GM12878 (cell line): ENCODE measurements around the gene TRHDE. TPM values are rescaled to one million over a fixed set of nuclear protein-coding genes. Genes with fewer than 3 reads are reported as not detected.
A peak's percentile ranks its signal among the peaks of the same experiment; 100 is the strongest.
"Not testable (repeated sequence)": the region's sequence is repeated elsewhere in the genome, so short reads cannot be mapped to it uniquely, and the experiment has no call there.

Experiments
- ATAC-seq: fragments of 200-7000 bp; cut with Tn5 transposase; 3 replicates; pipeline ENCODE4 v1.9.1; 2020; ENCODE audit warnings: mild to moderate bottlenecking, moderate library complexity
- BruUV-seq: library from RNA; stranded (reverse); fragments of 400-500 nt; replicated peaks from 2 replicates; lab custom pipeline; 2021; lab: Mats Ljungman, UMichigan
- CTCF ChIA-PET: fragments of 300-600 bp; sonication (Branson Sonifier 250); formaldehyde crosslinking; extraction: SDS; loops from one replicate; lab custom pipeline; 2021; ENCODE audit warnings: inconsistent platforms; lab: Yijun Ruan, JAX
- POLR2A ChIA-PET: fragments of 350-600 bp; formaldehyde crosslinking; extraction: SDS; loops from one replicate; lab custom pipeline; 2021; ENCODE audit warnings: inconsistent platforms; lab: Charles Lee
- RAD21 ChIA-PET: fragments of 300-600 bp; sonication (Branson Sonifier 250); formaldehyde crosslinking; loops from one replicate; lab custom pipeline; 2023; ENCODE audit warnings: antibody characterized with exemption; ENCODE audit not compliant: unreplicated experiment; lab: Charles Lee
- SMC1A ChIA-PET: fragments of 300-600 bp; sonication (Branson Sonifier 250); formaldehyde crosslinking; loops from one replicate; lab custom pipeline; 2023; ENCODE audit not compliant: unreplicated experiment, uncharacterized antibody; lab: Charles Lee
- DNase-seq: peaks from one replicate; pipeline ENCODE4 v3.0.0-alpha.2; 2011; ENCODE audit warnings: low read depth, low spot score
- FAIRE-seq: peaks from 3 replicates; lab custom pipeline; 2011; peaks lifted over from hg19 to GRCh38; lab: Jason Lieb, UNC
- H2AFZ ChIP-seq: 2 replicates; pipeline ENCODE4 v1.6.0; 2011; ENCODE audit warnings: low read depth, low read length, control low read depth; ENCODE audit not compliant: control insufficient read depth
- H3K27ac ChIP-seq: 2 replicates; pipeline ENCODE4 v1.5.1; 2011; ENCODE audit warnings: control low read depth; ENCODE audit not compliant: control insufficient read depth, insufficient read depth
- H3K27me3 ChIP-seq, 2 experiments: replicated peaks in 1 of 2; 2 replicates each; pipeline versions ENCODE4 v1.6.0 to v1.6.1; 2011; ENCODE audit warnings: low read length in 1 of 2; ENCODE audit not compliant: control insufficient read depth in 2 of 2, insufficient read depth in 2 of 2
- H3K36me3 ChIP-seq, 2 experiments: 2 replicates each; pipeline ENCODE4 v1.5.1; 2011; ENCODE audit warnings: low read length in 1 of 2; ENCODE audit not compliant: control insufficient read depth in 2 of 2, insufficient read depth in 2 of 2
- H3K4me1 ChIP-seq: 2 replicates; pipeline ENCODE4 v1.6.1; 2011; ENCODE audit warnings: mild to moderate bottlenecking, low read length, moderate library complexity, mixed read lengths; ENCODE audit not compliant: control insufficient read depth, insufficient read depth
- H3K4me2 ChIP-seq: 2 replicates; pipeline ENCODE4 v1.6.0; 2011; ENCODE audit warnings: control low read depth; ENCODE audit not compliant: control insufficient read depth, insufficient read depth
- H3K4me3 ChIP-seq: fragments of 200-600 bp; sonication (generic); 2 replicates; pipeline ENCODE4 v1.5.1; 2016
- H3K79me2 ChIP-seq: 2 replicates; pipeline ENCODE4 v1.6.0; 2011; ENCODE audit warnings: low read length; ENCODE audit not compliant: control insufficient read depth, insufficient read depth
- H3K9ac ChIP-seq: 2 replicates; pipeline ENCODE4 v1.8.0; 2011; ENCODE audit warnings: low read length, control low read depth, mixed read lengths; ENCODE audit not compliant: control insufficient read depth, insufficient read depth
- H3K9me3 ChIP-seq: replicated peaks from 3 replicates; pipeline ENCODE4 v1.5.1; 2011; ENCODE audit warnings: mild to moderate bottlenecking, low read length; ENCODE audit not compliant: control insufficient read depth, insufficient read depth
- H4K20me1 ChIP-seq: 2 replicates; pipeline ENCODE4 v1.6.0; 2011; ENCODE audit not compliant: control insufficient read depth, insufficient read depth
- E2F8 ChIP-seq: fragments of 450-650 bp; IDR thresholded peaks from 2 replicates; pipeline ENCODE4 v1.6.1; 2018; ENCODE audit warnings: mild to moderate bottlenecking, low read depth, moderate library complexity; ENCODE audit not compliant: partially characterized antibody
- SUPT20H ChIP-seq: IDR thresholded peaks from 2 replicates; pipeline ENCODE4 v1.6.1; 2011; ENCODE audit warnings: low read depth, mild to moderate bottlenecking, low read length, moderate library complexity, borderline replicate concordance; ENCODE audit not compliant: control insufficient read depth
- WGBS: methylation state at CpG from one replicate; pipeline ENCODE4 v1.1.6; 2016; ENCODE audit warnings: low lambda C conversion rate; ENCODE audit not compliant: insufficient replicate concordance, insufficient coverage; ENCODE audit errors: missing lambda C conversion rate; 5-methylcytosine and 5-hydroxymethylcytosine counted together
- in situ Hi-C: fragments of 300-500 bp; cut with MboI; formaldehyde crosslinking; loops from 9 replicates; pipeline ENCODE4 v1.14.3; 2018; ENCODE audit warnings: mixed read lengths
- intact Hi-C: fragments of 100-400 bp; cut with micrococcal nuclease; formaldehyde crosslinking; loops from one replicate; pipeline ENCODE4 v1.14.2; 2022; ENCODE audit not compliant: unreplicated experiment
- polyA plus RNA-seq, 11 experiments: library from polyadenylated mRNA; depleted of rRNA in 4 of 11; unstranded in 6 of 11; stranded (reverse) in 5 of 11; fragments of >200 nt; fragmentation: Nextera tagmentation in 4 of 11; fragmentation: Illumina TruSeq in 1 of 11; extraction: Ambion mirVana in 4 of 11; extraction: Trizol in 1 of 11; gene quantifications; 1 replicate in 1 of 11; 2 replicates in 10 of 11; pipeline versions ENCODE4 v1.2.1 to v1.2.3, GENCODE V29; 2011 to 2016; ENCODE audit warnings: inconsistent platforms in 2 of 11, missing spikeins in 2 of 11, low read depth in 1 of 11
- total RNA-seq, 4 experiments: library from RNA; depleted of rRNA in 3 of 4; stranded (reverse); fragments of >200 nt in 3 of 4; fragmentation: Illumina TruSeq in 1 of 4; extraction: Trizol in 1 of 4; gene quantifications; 2 replicates each; pipeline versions ENCODE4 v1.2.1 to v1.2.3, GENCODE V29; 2013 to 2021
- TF ChIP-seq, protein P1 (sequence below), 3 experiments: IDR thresholded peaks in 2 of 3; conservative IDR thresholded peaks in 1 of 3; 2 replicates each; pipeline ENCODE4 v1.5.1; 2011; ENCODE audit warnings: low read depth in 3 of 3, low read length in 3 of 3, mild to moderate bottlenecking in 3 of 3, control low read depth in 2 of 3, moderate library complexity in 2 of 3, inconsistent platforms in 1 of 3, mixed read lengths in 1 of 3; ENCODE audit not compliant: control insufficient read depth in 2 of 3, insufficient read depth in 1 of 3; ENCODE audit errors: extremely low read depth in 1 of 3

Gene TRHDE
- total and polyA plus RNA-seq, 10 of the 15 experiments (the other 5 are each of a cell fraction or from before 2014, with no cell fraction given) = not detected

DNA sequence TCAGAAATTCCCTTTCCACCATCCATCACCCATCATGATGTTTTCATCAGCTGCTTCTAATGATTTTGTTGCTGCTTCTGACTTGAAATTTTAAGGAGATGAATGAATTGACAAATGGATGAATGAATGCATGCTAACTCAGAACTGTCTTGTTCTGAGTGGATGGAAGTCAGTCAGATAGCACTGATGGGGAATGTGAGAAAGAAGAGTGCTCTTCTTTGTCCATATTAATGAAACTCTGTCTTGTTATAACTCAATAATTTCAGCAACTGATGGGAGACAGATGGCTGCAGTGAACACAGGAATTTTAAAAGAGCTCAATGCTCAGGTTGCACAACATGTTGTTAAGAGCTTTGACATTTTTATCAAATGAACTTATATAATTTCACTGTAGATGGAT lies 422.0 kb downstream of the TRHDE start (continued):
- TF ChIP-seq E2F8 = no peak

DNA sequence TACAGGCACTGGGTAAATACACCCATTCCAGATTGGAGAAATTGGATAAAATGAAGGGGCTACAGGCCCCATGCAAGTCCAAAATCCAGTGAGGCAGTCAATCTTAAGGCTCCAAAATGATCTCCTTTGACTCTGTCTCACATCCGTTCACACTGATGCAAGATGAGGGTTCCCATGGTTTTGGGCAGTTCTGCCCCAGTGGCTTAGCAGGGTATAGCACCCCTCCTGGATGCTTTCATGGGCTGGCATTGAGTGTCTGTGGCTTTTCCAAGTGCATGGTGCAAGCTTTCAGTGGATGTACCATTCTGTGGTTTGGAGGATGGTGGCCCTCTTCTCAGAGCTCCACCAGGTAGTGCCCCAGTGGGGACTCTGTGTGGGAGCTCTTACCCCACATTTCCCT lies 427.2 kb downstream of the TRHDE start:
- ChIA-PET RAD21 (no interaction called here), SMC1A (no interaction called here), POLR2A (no interaction called here), CTCF (no interaction called here)
- no peaks in the 10 kb centered on the region for H3K36me3 ChIP-seq
- H3K79me2 ChIP-seq = no peaks in the 10 kb centered on the region
- FAIRE-seq (no peak), DNase-seq (no peak), ATAC-seq (no peak)
- intact Hi-C loops (no loop called here), in situ Hi-C loops (no loop called here)
- no peak overlapping the region for H3K9ac ChIP-seq
- no peaks in the 10 kb centered on the region for H4K20me1 ChIP-seq
- H3K4me1 ChIP-seq = no peaks in the 10 kb centered on the region
- no TSS peak for BruUV-seq
- TF ChIP-seq, protein P1, sequence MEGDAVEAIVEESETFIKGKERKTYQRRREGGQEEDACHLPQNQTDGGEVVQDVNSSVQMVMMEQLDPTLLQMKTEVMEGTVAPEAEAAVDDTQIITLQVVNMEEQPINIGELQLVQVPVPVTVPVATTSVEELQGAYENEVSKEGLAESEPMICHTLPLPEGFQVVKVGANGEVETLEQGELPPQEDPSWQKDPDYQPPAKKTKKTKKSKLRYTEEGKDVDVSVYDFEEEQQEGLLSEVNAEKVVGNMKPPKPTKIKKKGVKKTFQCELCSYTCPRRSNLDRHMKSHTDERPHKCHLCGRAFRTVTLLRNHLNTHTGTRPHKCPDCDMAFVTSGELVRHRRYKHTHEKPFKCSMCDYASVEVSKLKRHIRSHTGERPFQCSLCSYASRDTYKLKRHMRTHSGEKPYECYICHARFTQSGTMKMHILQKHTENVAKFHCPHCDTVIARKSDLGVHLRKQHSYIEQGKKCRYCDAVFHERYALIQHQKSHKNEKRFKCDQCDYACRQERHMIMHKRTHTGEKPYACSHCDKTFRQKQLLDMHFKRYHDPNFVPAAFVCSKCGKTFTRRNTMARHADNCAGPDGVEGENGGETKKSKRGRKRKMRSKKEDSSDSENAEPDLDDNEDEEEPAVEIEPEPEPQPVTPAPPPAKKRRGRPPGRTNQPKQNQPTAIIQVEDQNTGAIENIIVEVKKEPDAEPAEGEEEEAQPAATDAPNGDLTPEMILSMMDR (IDR thresholded peaks at IDR 0.05 in 2 of 3, conservative IDR thresholded peaks at IDR 0.05 in 1 of 3; ENCODE audit: control insufficient read depth in 2 of 3, extremely low read depth in 1 of 3, insufficient read depth in 1 of 3, low read depth in 3 of 3, low read length in 3 of 3) = peak in 1 of 3 experiments; percentile 12; a peak in 1 of 6 replicates
- TF ChIP-seq SUPT20H = no peak
- no peaks in the 10 kb centered on the region for H3K9me3 ChIP-seq
- H3K4me3 ChIP-seq = no peak overlapping the region
- no peaks in the 10 kb centered on the region for H3K27me3 ChIP-seq
- no peak overlapping the region for H3K27ac ChIP-seq
- H3K4me2 ChIP-seq = no peak overlapping the region
- 0% methylated on average over 1 of the region's 1 CpG for WGBS
- H2AFZ ChIP-seq = no peak overlapping the region

- H2AFZ ChIP-seq, POLR2A ChIA-PET, H4K20me1 ChIP-seq, H3K9me3 ChIP-seq, BruUV-seq, H3K36me3 ChIP-seq, FAIRE-seq, SMC1A ChIA-PET, DNase-seq, H3K4me1 ChIP-seq, H3K4me2 ChIP-seq, H3K27ac ChIP-seq, ATAC-seq, H3K79me2 ChIP-seq, H3K27me3 ChIP-seq, CTCF ChIA-PET, intact Hi-C loops, H3K4me3 ChIP-seq, RAD21 ChIA-PET, H3K9ac ChIP-seq, in situ Hi-C loops: not testable (repeated sequence)
- WGBS = 42% methylated on average over 11 of the region's 11 CpGs
Observed at GRCh38 chr12:72712025-72712424, 439.9 kb downstream of the TRHDE start.
